NCI-H1092 (cell line): ENCODE measurements around the gene RTCB.

Experiments
- DNase-seq: peaks from one replicate; lab custom pipeline; 2025; lab: John Stamatoyannopoulos, UW

The RTCB gene

GRCh38 chr22:32339190-32340012 lies 72.6 kb downstream of the RTCB start:
- no peak for DNase-seq

GRCh38 chr22:32338757-32339156 lies 73.3 kb downstream of the RTCB start:
- no peak for DNase-seq
